HEK293 (cell line): ENCODE results near the gene ZNF432.

Source experiments
- CTCF ChIA-PET: fragments of 350-600 bp; formaldehyde crosslinking; extraction: SDS; loops from one replicate; lab custom pipeline; 2021; ENCODE audit warnings: antibody characterized with exemption; lab: Yijun Ruan, JAX
- POLR2A ChIA-PET: fragments of 300-600 bp; formaldehyde crosslinking; extraction: SDS; loops from one replicate; lab custom pipeline; 2020; ENCODE audit warnings: antibody characterized with exemption, inconsistent platforms; lab: Yijun Ruan, JAX
- H3K27ac ChIP-seq: fragments of 200-500 bp; sonication (Bioruptor generic); 2 replicates; pipeline ENCODE4 v1.5.1; 2014; ENCODE audit warnings: low read depth, low read length, control low read depth, inconsistent platforms; ENCODE audit errors: extremely low read depth
- H3K36me3 ChIP-seq, 2 experiments: fragments of 200-500 bp in 1 of 2; sonication (Bioruptor generic) in 1 of 2; 1 replicate in 1 of 2; 2 replicates in 1 of 2; pipeline ENCODE4 v1.5.1; 2014 to 2017; ENCODE audit warnings: inconsistent platforms in 2 of 2, low read length in 2 of 2; ENCODE audit not compliant: control insufficient read depth in 2 of 2, insufficient read depth in 1 of 2
- H3K4me1 ChIP-seq: fragments of 200-500 bp; sonication (Bioruptor generic); 2 replicates; pipeline ENCODE4 v1.5.1; 2014; ENCODE audit warnings: mild to moderate bottlenecking, low read length, inconsistent platforms; ENCODE audit not compliant: control insufficient read depth, insufficient read depth
- H3K4me3 ChIP-seq: 2 replicates; pipeline ENCODE4 v1.5.1; 2011; ENCODE audit warnings: low read depth, mild to moderate bottlenecking, control low read depth, low read length, moderate library complexity
- H3K9me3 ChIP-seq: fragments of 200-500 bp; sonication (Bioruptor generic); 2 replicates; pipeline ENCODE4 v1.5.1; 2014; ENCODE audit warnings: low read depth, low read length, inconsistent platforms; ENCODE audit not compliant: control insufficient read depth, insufficient read depth
- ATF2 ChIP-seq: fragments of 450-650 bp; formaldehyde crosslinking; IDR thresholded peaks from 2 replicates; pipeline ENCODE4 v1.5.1; 2016; ENCODE audit warnings: missing biosample characterization, missing genetic modification characterization, low read depth
- SETDB1 ChIP-seq: IDR thresholded peaks from one replicate; pipeline ENCODE4 v1.6.1; 2017; ENCODE audit warnings: mild to moderate bottlenecking, low read length, moderate library complexity, mixed read lengths; ENCODE audit not compliant: insufficient read length
- ZBTB11 ChIP-seq: fragments of 450-650 bp; formaldehyde crosslinking; conservative IDR thresholded peaks from 2 replicates; pipeline ENCODE4 v1.5.1; 2016; ENCODE audit warnings: low read depth, missing biosample characterization, missing genetic modification characterization
- ZNF114 ChIP-seq: fragments of 450-650 bp; formaldehyde crosslinking; IDR thresholded peaks from 2 replicates; pipeline ENCODE4 v1.5.0; 2017; ENCODE audit warnings: missing biosample characterization, missing genetic modification characterization
- ZNF274 ChIP-seq, 2 experiments: fragments of 200-500 bp in 1 of 2; fragments of 450-650 bp in 1 of 2; sonication (Bioruptor generic) in 1 of 2; formaldehyde crosslinking in 1 of 2; IDR thresholded peaks; 2 replicates each; pipeline versions ENCODE4 v1.5.1 to v1.6.1; 2014 to 2016; ENCODE audit warnings: borderline replicate concordance in 1 of 2, inconsistent platforms in 1 of 2, low read length in 1 of 2, missing biosample characterization in 1 of 2, missing genetic modification characterization in 1 of 2
- ZNF596 ChIP-seq: fragments of 450-650 bp; IDR thresholded peaks from 2 replicates; pipeline ENCODE4 v1.5.0; 2018; ENCODE audit warnings: missing biosample characterization, mild to moderate bottlenecking, missing genetic modification characterization, moderate library complexity
- ZNF600 ChIP-seq: fragments of 450-650 bp; formaldehyde crosslinking; IDR thresholded peaks from 2 replicates; pipeline ENCODE4 v1.5.1; 2016; ENCODE audit warnings: missing biosample characterization, missing genetic modification characterization
- TF ChIP-seq, protein P1 (sequence below): fragments of 450-650 bp; formaldehyde crosslinking; IDR thresholded peaks from 2 replicates; pipeline ENCODE4 v1.5.1; 2016; ENCODE audit warnings: missing biosample characterization, missing genetic modification characterization, borderline replicate concordance
- TF ChIP-seq, protein P2 (sequence below): fragments of 450-650 bp; formaldehyde crosslinking; IDR thresholded peaks from 2 replicates; pipeline ENCODE4 v1.5.1; 2016; ENCODE audit warnings: missing biosample characterization, missing genetic modification characterization

ZNF432 gene

GRCh38 chr19:52034051-52034728 is 14.4 kb downstream of the ZNF432 start:
- no peaks in the 10 kb centered on the region for H3K9me3 ChIP-seq
- H3K4me1 ChIP-seq = no peaks in the 10 kb centered on the region
- H3K36me3 ChIP-seq = peaks cover 27 to 62% of the 10 kb centered on the region in 2 experiments
- no peak for TF ChIP-seq ZBTB11
- no peak for TF ChIP-seq ATF2
- TF ChIP-seq, protein P1, sequence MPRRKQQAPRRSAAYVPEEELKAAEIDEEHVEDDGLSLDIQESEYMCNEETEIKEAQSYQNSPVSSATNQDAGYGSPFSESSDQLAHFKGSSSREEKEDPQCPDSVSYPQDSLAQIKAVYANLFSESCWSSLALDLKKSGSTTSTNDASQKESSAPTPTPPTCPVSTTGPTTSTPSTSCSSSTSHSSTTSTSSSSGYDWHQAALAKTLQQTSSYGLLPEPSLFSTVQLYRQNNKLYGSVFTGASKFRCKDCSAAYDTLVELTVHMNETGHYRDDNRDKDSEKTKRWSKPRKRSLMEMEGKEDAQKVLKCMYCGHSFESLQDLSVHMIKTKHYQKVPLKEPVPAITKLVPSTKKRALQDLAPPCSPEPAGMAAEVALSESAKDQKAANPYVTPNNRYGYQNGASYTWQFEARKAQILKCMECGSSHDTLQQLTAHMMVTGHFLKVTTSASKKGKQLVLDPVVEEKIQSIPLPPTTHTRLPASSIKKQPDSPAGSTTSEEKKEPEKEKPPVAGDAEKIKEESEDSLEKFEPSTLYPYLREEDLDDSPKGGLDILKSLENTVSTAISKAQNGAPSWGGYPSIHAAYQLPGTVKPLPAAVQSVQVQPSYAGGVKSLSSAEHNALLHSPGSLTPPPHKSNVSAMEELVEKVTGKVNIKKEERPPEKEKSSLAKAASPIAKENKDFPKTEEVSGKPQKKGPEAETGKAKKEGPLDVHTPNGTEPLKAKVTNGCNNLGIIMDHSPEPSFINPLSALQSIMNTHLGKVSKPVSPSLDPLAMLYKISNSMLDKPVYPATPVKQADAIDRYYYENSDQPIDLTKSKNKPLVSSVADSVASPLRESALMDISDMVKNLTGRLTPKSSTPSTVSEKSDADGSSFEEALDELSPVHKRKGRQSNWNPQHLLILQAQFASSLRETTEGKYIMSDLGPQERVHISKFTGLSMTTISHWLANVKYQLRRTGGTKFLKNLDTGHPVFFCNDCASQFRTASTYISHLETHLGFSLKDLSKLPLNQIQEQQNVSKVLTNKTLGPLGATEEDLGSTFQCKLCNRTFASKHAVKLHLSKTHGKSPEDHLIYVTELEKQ = no peak
- no peak for TF ChIP-seq ZNF114 (tag by site-specific recombination)
- no peak for TF ChIP-seq ZNF600
- TF ChIP-seq SETDB1 = peak; percentile 99
- no peak for TF ChIP-seq ZNF274 (IDR thresholded peaks at IDR 0.05; ENCODE audit: low read length)
- peak; percentile 83; the same call in 1 of the 2 replicates for TF ChIP-seq ZNF274 (tag by site-specific recombination; IDR thresholded peaks at IDR 0.05; ENCODE audit: borderline replicate concordance)
- no peak overlapping the region for H3K4me3 ChIP-seq
- CTCF ChIA-PET = no interaction called here
- H3K27ac ChIP-seq = no peak overlapping the region
- POLR2A ChIA-PET = no interaction called here

GRCh38 chr19:52028780-52029123 is 19.9 kb downstream of the ZNF432 start:
- ChIA-PET POLR2A (interaction anchor here (1.0 to 1.7 kb wide), 4 partner anchors 9 to 161 kb away, joined by 4 to 8 read pairs (median 7); partner anchors contain the start of genes PPP2R1A, ZNF432 and ZNF615), CTCF (no interaction called here)
- peak overlapping the region; percentile 79 for H3K27ac ChIP-seq
- H3K36me3 ChIP-seq = peaks cover 16 to 41% of the 10 kb centered on the region in 2 experiments
- H3K4me3 ChIP-seq = peak overlapping the region; percentile 86
- TF ChIP-seq, protein P2, sequence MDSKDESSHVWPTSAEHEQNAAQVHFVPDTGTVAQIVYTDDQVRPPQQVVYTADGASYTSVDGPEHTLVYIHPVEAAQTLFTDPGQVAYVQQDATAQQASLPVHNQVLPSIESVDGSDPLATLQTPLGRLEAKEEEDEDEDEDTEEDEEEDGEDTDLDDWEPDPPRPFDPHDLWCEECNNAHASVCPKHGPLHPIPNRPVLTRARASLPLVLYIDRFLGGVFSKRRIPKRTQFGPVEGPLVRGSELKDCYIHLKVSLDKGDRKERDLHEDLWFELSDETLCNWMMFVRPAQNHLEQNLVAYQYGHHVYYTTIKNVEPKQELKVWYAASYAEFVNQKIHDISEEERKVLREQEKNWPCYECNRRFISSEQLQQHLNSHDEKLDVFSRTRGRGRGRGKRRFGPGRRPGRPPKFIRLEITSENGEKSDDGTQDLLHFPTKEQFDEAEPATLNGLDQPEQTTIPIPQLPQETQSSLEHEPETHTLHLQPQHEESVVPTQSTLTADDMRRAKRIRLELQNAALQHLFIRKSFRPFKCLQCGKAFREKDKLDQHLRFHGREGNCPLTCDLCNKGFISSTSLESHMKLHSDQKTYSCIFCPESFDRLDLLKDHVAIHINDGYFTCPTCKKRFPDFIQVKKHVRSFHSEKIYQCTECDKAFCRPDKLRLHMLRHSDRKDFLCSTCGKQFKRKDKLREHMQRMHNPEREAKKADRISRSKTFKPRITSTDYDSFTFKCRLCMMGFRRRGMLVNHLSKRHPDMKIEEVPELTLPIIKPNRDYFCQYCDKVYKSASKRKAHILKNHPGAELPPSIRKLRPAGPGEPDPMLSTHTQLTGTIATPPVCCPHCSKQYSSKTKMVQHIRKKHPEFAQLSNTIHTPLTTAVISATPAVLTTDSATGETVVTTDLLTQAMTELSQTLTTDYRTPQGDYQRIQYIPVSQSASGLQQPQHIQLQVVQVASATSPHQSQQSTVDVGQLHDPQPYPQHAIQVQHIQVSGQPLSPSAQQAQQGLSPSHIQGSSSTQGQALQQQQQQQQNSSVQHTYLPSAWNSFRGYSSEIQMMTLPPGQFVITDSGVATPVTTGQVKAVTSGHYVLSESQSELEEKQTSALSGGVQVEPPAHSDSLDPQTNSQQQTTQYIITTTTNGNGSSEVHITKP = peak; percentile 70; the same call in 1 of the 2 replicates
- TF ChIP-seq ZNF596 (tag by site-specific recombination) = no peak
- no peaks in the 10 kb centered on the region; the same call in none of the 2 replicates for H3K9me3 ChIP-seq
- no peaks in the 10 kb centered on the region for H3K4me1 ChIP-seq
